Tibial nerve (tissue), 4 donors: ENCODE data around the gene PAPPA2. TPM values are rescaled to one million over a fixed set of nuclear protein-coding genes. Genes with fewer than 3 reads are reported as not detected.

ENCODE experiments used
- DNase-seq, 2 donors: peaks; one replicate each; pipeline ENCODE4 v3.0.0-alpha.2; 2019; ENCODE audit warnings: low spot score in 2 of 2
- H3K27ac ChIP-seq, 4 donors: fragments of 200-600 bp; sonication (generic) in 3 of 4; one replicate each; pipeline ENCODE4 v1.5.1; 2017 to 2019; ENCODE audit warnings: mild to moderate bottlenecking in 1 of 4
- H3K27me3 ChIP-seq, 2 donors: fragments of 200-600 bp; sonication (generic) in 1 of 2; one replicate each; pipeline versions ENCODE4 v1.5.1 to v1.6.0; 2017 to 2019
- H3K36me3 ChIP-seq, 3 donors: fragments of 200-600 bp; sonication (generic); one replicate each; pipeline ENCODE4 v1.5.1; 2018 to 2019
- H3K4me1 ChIP-seq, 4 donors: fragments of 200-600 bp; sonication (generic) in 3 of 4; one replicate each; pipeline ENCODE4 v1.5.1; 2017 to 2019
- H3K4me3 ChIP-seq, 4 donors: fragments of 200-600 bp; sonication (generic) in 3 of 4; one replicate each; pipeline ENCODE4 v1.5.1; 2017 to 2019; ENCODE audit warnings: mild to moderate bottlenecking in 1 of 4, moderate library complexity in 1 of 4
- H3K9me3 ChIP-seq, 4 donors: fragments of 200-600 bp; sonication (generic) in 3 of 4; one replicate each; pipeline ENCODE4 v1.5.1; 2017 to 2019
- CTCF ChIP-seq, 5 experiments: fragments of 200-600 bp in 3 of 5; fragments of 450-650 bp in 2 of 5; sonication (generic) in 3 of 5; IDR thresholded peaks; one replicate each; pipeline ENCODE4 v1.5.1; 2016 to 2019; ENCODE audit warnings: antibody characterized with exemption in 5 of 5, mild to moderate bottlenecking in 3 of 5, moderate library complexity in 2 of 5
- EP300 ChIP-seq, 2 donors: sonication (generic); formaldehyde crosslinking; IDR thresholded peaks; one replicate each; pipeline ENCODE4 v1.6.1; 2017; ENCODE audit warnings: antibody characterized with exemption in 2 of 2, mild to moderate bottlenecking in 1 of 2
- POLR2A ChIP-seq, 2 donors: fragments of 450-650 bp; IDR thresholded peaks; one replicate each; pipeline ENCODE4 v1.6.1; 2017; ENCODE audit warnings: antibody characterized with exemption in 2 of 2, mild to moderate bottlenecking in 2 of 2, moderate library complexity in 2 of 2
- WGBS, 2 donors: methylation state at CpG; one replicate each; pipeline ENCODE4 v1.1.5; 2018; 5-methylcytosine and 5-hydroxymethylcytosine counted together
- total RNA-seq, 4 donors: library from RNA; depleted of rRNA; stranded (reverse); fragments of >200 nt; gene quantifications; one replicate each; pipeline ENCODE4 v1.1.0, GENCODE V29; 2016

PAPPA2 gene
- total RNA-seq, 4 donors from 2014 or later = 0.20 to 0.90 (median 0.21) TPM

- WGBS, 2 donors = 68 to 72% methylated on average over 1 of the region's 1 CpG
- TF ChIP-seq EP300 (IDR thresholded peaks at IDR 0.05) (no peak), POLR2A (IDR thresholded peaks at IDR 0.05) (no peak), CTCF (IDR thresholded peaks at IDR 0.05) (no peak)
- Histone ChIP-seq H3K27ac (no peak overlapping the region), H3K36me3 (no peaks in the 10 kb centered on the region), H3K4me1 (peaks cover 0 to 6% (median 0%) of the 10 kb centered on the region in 4 donors), H3K27me3 (no peaks in the 10 kb centered on the region), H3K9me3 (no peaks in the 10 kb centered on the region), H3K4me3 (no peak overlapping the region)
- DNase-seq = no peak
Observed at GRCh38 chr1:176826265-176826664, 363.3 kb downstream of the PAPPA2 start.

GRCh38 chr1:176829261-176829660 lies 366.3 kb downstream of the PAPPA2 start:
- Histone ChIP-seq H3K27me3 (no peaks in the 10 kb centered on the region), H3K4me3 (no peak overlapping the region), H3K9me3 (no peaks in the 10 kb centered on the region), H3K36me3 (no peaks in the 10 kb centered on the region), H3K4me1 (peaks cover 0 to 3% (median 0%) of the 10 kb centered on the region in 4 donors), H3K27ac (no peak overlapping the region)
- TF ChIP-seq CTCF (IDR thresholded peaks at IDR 0.05) (no peak), POLR2A (IDR thresholded peaks at IDR 0.05) (no peak), EP300 (IDR thresholded peaks at IDR 0.05) (no peak)
- DNase-seq = no peak
- 57 to 67% methylated on average over 8 of the region's 8 CpGs for WGBS, 2 donors

- no peak for DNase-seq
- Histone ChIP-seq H3K36me3 (no peaks in the 10 kb centered on the region), H3K4me1 (peaks cover 0 to 3% (median 0%) of the 10 kb centered on the region in 4 donors), H3K27me3 (no peaks in the 10 kb centered on the region), H3K9me3 (no peaks in the 10 kb centered on the region), H3K4me3 (no peak overlapping the region), H3K27ac (no peak overlapping the region)
- WGBS, 2 donors = 37 to 53% methylated on average over 2 of the region's 2 CpGs
- no peak for TF ChIP-seq POLR2A (IDR thresholded peaks at IDR 0.05)
Observed at GRCh38 chr1:176831150-176831549, 368.2 kb downstream of the PAPPA2 start.

GRCh38 chr1:176837708-176838107 lies 374.7 kb downstream of the PAPPA2 start:
- Histone ChIP-seq H3K27ac (no peak overlapping the region), H3K9me3 (no peaks in the 10 kb centered on the region), H3K4me1 (peaks cover 0 to 7% (median 2%) of the 10 kb centered on the region in 4 donors), H3K4me3 (no peak overlapping the region), H3K36me3 (no peaks in the 10 kb centered on the region), H3K27me3 (no peaks in the 10 kb centered on the region)
- WGBS, 2 donors = 52 to 58% methylated on average over 2 of the region's 2 CpGs
- DNase-seq = no peak
- TF ChIP-seq EP300 (IDR thresholded peaks at IDR 0.05) (no peak), POLR2A (IDR thresholded peaks at IDR 0.05) (no peak), CTCF (IDR thresholded peaks at IDR 0.05) (no peak)

GRCh38 chr1:176838276-176838995 lies 375.5 kb downstream of the PAPPA2 start:
- no peaks in the 10 kb centered on the region for H3K36me3 ChIP-seq
- no peak for DNase-seq
- H3K27me3 ChIP-seq = no peaks in the 10 kb centered on the region

More at GRCh38 chr1:176838276-176838995, 375.5 kb downstream of the PAPPA2 start:
- H3K4me1 ChIP-seq = peaks cover 0 to 10% (median 2%) of the 10 kb centered on the region in 4 donors
- no peaks in the 10 kb centered on the region for H3K9me3 ChIP-seq
- H3K4me3 ChIP-seq = no peak overlapping the region
- no peak overlapping the region for H3K27ac ChIP-seq
- TF ChIP-seq CTCF (IDR thresholded peaks at IDR 0.05) (no peak), EP300 (IDR thresholded peaks at IDR 0.05) (no peak), POLR2A (IDR thresholded peaks at IDR 0.05) (no peak)
- WGBS, 2 donors = 71 to 74% methylated on average over 5 of the region's 5 CpGs
